Fibroblast of lung (primary cell): ENCODE results near the gene NTRK2. TPM values are rescaled to one million over a fixed set of nuclear protein-coding genes. Genes with fewer than 3 reads are reported as not detected.

ENCODE experiments used
- DNase-seq, 2 donors: peaks; one replicate each; pipeline versions ENCODE4 v3.0.0 to v3.0.0-alpha.2; 2010; ENCODE audit warnings: low read depth in 2 of 2
- H2AFZ ChIP-seq: 2 replicates; pipeline ENCODE4 v1.5.1; 2012; ENCODE audit warnings: low read length, control low read depth, inconsistent platforms
- H3K27ac ChIP-seq: 2 replicates; pipeline ENCODE4 v1.5.1; 2011; ENCODE audit warnings: low read length, control low read depth; ENCODE audit not compliant: insufficient read depth
- H3K27me3 ChIP-seq: 2 replicates; pipeline ENCODE4 v1.5.1; 2011; ENCODE audit warnings: mild to moderate bottlenecking, low read length; ENCODE audit not compliant: control insufficient read depth, insufficient read depth
- H3K36me3 ChIP-seq: 2 replicates; pipeline ENCODE4 v1.5.1; 2011; ENCODE audit warnings: low read length; ENCODE audit not compliant: control insufficient read depth, insufficient read depth
- H3K4me1 ChIP-seq: 2 replicates; pipeline ENCODE4 v1.5.1; 2011; ENCODE audit warnings: low read length; ENCODE audit not compliant: control insufficient read depth, insufficient read depth; ENCODE audit errors: extremely low read depth
- H3K4me2 ChIP-seq: 2 replicates; pipeline ENCODE4 v1.5.1; 2011; ENCODE audit warnings: low read length, control low read depth; ENCODE audit not compliant: insufficient read depth; ENCODE audit errors: extremely low read depth
- H3K4me3 ChIP-seq, 4 experiments: fragments of 200-600 bp in 1 of 4; sonication (generic) in 1 of 4; replicated peaks in 1 of 4; 2 replicates each; pipeline ENCODE4 v1.5.1; 2011 to 2016; ENCODE audit warnings: low read length in 4 of 4, low read depth in 3 of 4, mild to moderate bottlenecking in 3 of 4, control low read depth in 2 of 4, inconsistent platforms in 1 of 4, mixed read lengths in 1 of 4; ENCODE audit not compliant: insufficient read depth in 1 of 4; ENCODE audit errors: control extremely low read depth in 1 of 4
- H3K79me2 ChIP-seq: 2 replicates; pipeline ENCODE4 v1.5.1; 2012; ENCODE audit warnings: mild to moderate bottlenecking, low read length, inconsistent platforms; ENCODE audit not compliant: control insufficient read depth, insufficient read depth
- H3K9ac ChIP-seq: 2 replicates; pipeline ENCODE4 v1.5.1; 2011; ENCODE audit warnings: mild to moderate bottlenecking, low read length, control low read depth; ENCODE audit not compliant: insufficient read depth
- H3K9me3 ChIP-seq: 2 replicates; pipeline ENCODE4 v1.5.1; 2012; ENCODE audit warnings: low read depth, low read length; ENCODE audit not compliant: control insufficient read depth, insufficient read depth
- H4K20me1 ChIP-seq: 2 replicates; pipeline ENCODE4 v1.5.1; 2011; ENCODE audit warnings: low read length; ENCODE audit not compliant: control insufficient read depth, insufficient read depth; ENCODE audit errors: extremely low read depth
- EZH2 ChIP-seq: IDR thresholded peaks from 2 replicates; pipeline ENCODE4 v1.5.1; 2012; ENCODE audit warnings: low read length, control low read depth, mild to moderate bottlenecking; ENCODE audit errors: missing control alignments
- polyA plus RNA-seq, 2 donors: library from polyadenylated mRNA; depleted of rRNA in 1 of 2; stranded (reverse) in 1 of 2; unstranded in 1 of 2; fragments of >200 nt; gene quantifications; 2 replicates each; pipeline ENCODE4 v1.2.1, GENCODE V29; 2011 to 2012; ENCODE audit warnings: missing spikeins in 1 of 2
- total RNA-seq: library from RNA; depleted of rRNA; stranded (reverse); fragments of >200 nt; gene quantifications from 2 replicates; pipeline ENCODE4 v1.2.1, GENCODE V29; 2014
- TF ChIP-seq, protein P1 (sequence below), 2 donors: IDR thresholded peaks in 1 of 2; conservative IDR thresholded peaks in 1 of 2; 1 replicate in 1 of 2; 2 replicates in 1 of 2; pipeline ENCODE4 v1.5.1; 2011 to 2012; ENCODE audit warnings: low read length in 2 of 2, control low read depth in 1 of 2, inconsistent platforms in 1 of 2, low read depth in 1 of 2, mild to moderate bottlenecking in 1 of 2

NTRK2 gene
- total and polyA plus RNA-seq, 2 donors (not counting 1 experiment from before 2014, with no cell fraction given) = 0.66 to 1.1 TPM

DNA sequence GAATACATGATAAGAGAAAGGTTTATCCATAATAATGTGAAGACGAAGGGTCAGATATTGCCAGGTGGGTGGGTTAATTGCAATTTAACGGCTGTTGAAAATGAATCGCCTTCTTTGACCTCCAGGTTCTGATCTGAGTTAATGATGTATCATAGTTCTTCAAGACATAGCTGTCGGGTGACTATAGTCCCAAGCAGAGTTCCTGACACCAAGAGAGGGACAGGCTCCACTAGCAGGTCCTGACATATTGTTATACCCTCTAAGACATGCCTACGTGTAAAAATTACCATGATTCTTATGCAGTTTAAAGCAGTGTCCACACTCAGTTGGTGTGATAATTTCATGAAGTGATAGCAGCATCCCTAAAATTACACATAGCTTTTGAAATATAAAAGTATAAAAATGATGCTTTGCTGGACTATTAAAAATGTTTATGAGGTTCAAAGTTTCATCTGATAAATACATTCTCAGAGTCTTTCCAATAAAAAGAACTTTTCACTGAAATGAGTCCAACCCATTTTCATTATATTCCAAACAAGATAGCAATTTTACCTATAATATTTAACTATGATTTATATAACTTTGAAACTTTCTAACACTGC is 53.0 kb downstream of the NTRK2 start:
- Histone ChIP-seq H4K20me1 (no peaks in the 10 kb centered on the region), H3K4me1 (no peaks in the 10 kb centered on the region), H3K9ac (no peak overlapping the region), H3K36me3 (no peaks in the 10 kb centered on the region), H3K27me3 (no peaks in the 10 kb centered on the region), H3K9me3 (no peaks in the 10 kb centered on the region), H3K27ac (no peak overlapping the region), H3K79me2 (no peaks in the 10 kb centered on the region), H3K4me3 (no peak overlapping the region), H3K4me2 (no peak overlapping the region), H2AFZ (no peak overlapping the region)
- no peak for TF ChIP-seq EZH2
- DNase-seq = no peak

DNA sequence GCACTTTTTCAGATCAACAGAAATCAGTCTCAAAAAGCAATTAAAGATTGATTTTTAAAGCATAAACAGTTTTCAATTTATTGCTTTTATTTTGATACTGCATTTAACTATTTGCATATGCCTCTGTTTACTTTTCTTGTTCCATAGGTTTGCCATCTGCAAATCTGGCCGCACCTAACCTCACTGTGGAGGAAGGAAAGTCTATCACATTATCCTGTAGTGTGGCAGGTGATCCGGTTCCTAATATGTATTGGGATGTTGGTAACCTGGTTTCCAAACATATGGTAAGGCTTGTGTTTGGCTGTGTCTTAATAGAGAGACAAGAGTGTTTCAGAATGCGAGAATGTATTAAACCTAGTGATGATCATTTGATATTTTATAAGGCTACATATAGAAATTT is 53.9 kb downstream of the NTRK2 start:
- H3K4me2 ChIP-seq = no peak overlapping the region

GRCh38 chr9:84731696-84732095 is 62.2 kb downstream of the NTRK2 start:
- H3K79me2 ChIP-seq = no peaks in the 10 kb centered on the region
- no peak overlapping the region for H2AFZ ChIP-seq
- no peak overlapping the region for H3K9ac ChIP-seq
- H3K27me3 ChIP-seq = no peaks in the 10 kb centered on the region
- DNase-seq = no peak
- no peak overlapping the region for H3K4me3 ChIP-seq
- no peaks in the 10 kb centered on the region for H4K20me1 ChIP-seq
- H3K9me3 ChIP-seq = no peaks in the 10 kb centered on the region
- no peaks in the 10 kb centered on the region for H3K36me3 ChIP-seq
- no peak overlapping the region for H3K4me2 ChIP-seq
- H3K4me1 ChIP-seq = no peaks in the 10 kb centered on the region
- TF ChIP-seq EZH2 = no peak
- TF ChIP-seq, protein P1, sequence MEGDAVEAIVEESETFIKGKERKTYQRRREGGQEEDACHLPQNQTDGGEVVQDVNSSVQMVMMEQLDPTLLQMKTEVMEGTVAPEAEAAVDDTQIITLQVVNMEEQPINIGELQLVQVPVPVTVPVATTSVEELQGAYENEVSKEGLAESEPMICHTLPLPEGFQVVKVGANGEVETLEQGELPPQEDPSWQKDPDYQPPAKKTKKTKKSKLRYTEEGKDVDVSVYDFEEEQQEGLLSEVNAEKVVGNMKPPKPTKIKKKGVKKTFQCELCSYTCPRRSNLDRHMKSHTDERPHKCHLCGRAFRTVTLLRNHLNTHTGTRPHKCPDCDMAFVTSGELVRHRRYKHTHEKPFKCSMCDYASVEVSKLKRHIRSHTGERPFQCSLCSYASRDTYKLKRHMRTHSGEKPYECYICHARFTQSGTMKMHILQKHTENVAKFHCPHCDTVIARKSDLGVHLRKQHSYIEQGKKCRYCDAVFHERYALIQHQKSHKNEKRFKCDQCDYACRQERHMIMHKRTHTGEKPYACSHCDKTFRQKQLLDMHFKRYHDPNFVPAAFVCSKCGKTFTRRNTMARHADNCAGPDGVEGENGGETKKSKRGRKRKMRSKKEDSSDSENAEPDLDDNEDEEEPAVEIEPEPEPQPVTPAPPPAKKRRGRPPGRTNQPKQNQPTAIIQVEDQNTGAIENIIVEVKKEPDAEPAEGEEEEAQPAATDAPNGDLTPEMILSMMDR (conservative IDR thresholded peaks at IDR 0.05 in 1 of 2, IDR thresholded peaks at IDR 0.05 in 1 of 2; ENCODE audit: low read depth in 1 of 2, low read length in 2 of 2) = no peak
- no peak overlapping the region for H3K27ac ChIP-seq

More for the DNA sequence above, 53.9 kb downstream of the NTRK2 start:
- Histone ChIP-seq H3K79me2 (no peaks in the 10 kb centered on the region), H3K9me3 (no peaks in the 10 kb centered on the region), H3K4me3 (no peak overlapping the region), H4K20me1 (no peaks in the 10 kb centered on the region), H3K27me3 (no peaks in the 10 kb centered on the region), H3K36me3 (no peaks in the 10 kb centered on the region), H2AFZ (no peak overlapping the region), H3K9ac (no peak overlapping the region), H3K27ac (no peak overlapping the region), H3K4me1 (no peaks in the 10 kb centered on the region)
- TF ChIP-seq EZH2 = no peak
- TF ChIP-seq, protein P1 (conservative IDR thresholded peaks at IDR 0.05 in 1 of 2, IDR thresholded peaks at IDR 0.05 in 1 of 2; ENCODE audit: low read depth in 1 of 2, low read length in 2 of 2) = no peak
- no peak for DNase-seq
